OCI-LY1 (cell line): ENCODE results near the gene ODAD2.
"Not testable (repeated sequence)": the region's sequence is repeated elsewhere in the genome, so short reads cannot be mapped to it uniquely, and the experiment has no call there.

Experiments
- EZH2 ChIP-seq: fragments of 200-600 bp; sonication (generic), shearing (Covaris generic); IDR thresholded peaks from 2 replicates; pipeline ENCODE4 v1.8.0; 2017; ENCODE audit warnings: borderline replicate concordance, mixed run types, mild to moderate bottlenecking, antibody characterized with exemption, low read length, moderate library complexity, mixed read lengths
- TF ChIP-seq, protein P1 (sequence below): fragments of 200-600 bp; sonication (generic), shearing (Covaris generic); IDR thresholded peaks from 2 replicates; pipeline ENCODE4 v1.5.1; 2017; ENCODE audit warnings: mild to moderate bottlenecking, antibody characterized with exemption, low read length, moderate library complexity, mixed read lengths

- TF ChIP-seq, protein P1, sequence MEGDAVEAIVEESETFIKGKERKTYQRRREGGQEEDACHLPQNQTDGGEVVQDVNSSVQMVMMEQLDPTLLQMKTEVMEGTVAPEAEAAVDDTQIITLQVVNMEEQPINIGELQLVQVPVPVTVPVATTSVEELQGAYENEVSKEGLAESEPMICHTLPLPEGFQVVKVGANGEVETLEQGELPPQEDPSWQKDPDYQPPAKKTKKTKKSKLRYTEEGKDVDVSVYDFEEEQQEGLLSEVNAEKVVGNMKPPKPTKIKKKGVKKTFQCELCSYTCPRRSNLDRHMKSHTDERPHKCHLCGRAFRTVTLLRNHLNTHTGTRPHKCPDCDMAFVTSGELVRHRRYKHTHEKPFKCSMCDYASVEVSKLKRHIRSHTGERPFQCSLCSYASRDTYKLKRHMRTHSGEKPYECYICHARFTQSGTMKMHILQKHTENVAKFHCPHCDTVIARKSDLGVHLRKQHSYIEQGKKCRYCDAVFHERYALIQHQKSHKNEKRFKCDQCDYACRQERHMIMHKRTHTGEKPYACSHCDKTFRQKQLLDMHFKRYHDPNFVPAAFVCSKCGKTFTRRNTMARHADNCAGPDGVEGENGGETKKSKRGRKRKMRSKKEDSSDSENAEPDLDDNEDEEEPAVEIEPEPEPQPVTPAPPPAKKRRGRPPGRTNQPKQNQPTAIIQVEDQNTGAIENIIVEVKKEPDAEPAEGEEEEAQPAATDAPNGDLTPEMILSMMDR, result not testable (repeated sequence)
- not testable (repeated sequence) for TF ChIP-seq EZH2
Measured at GRCh38 chr10:27969931-27970330, 28.9 kb downstream of the ODAD2 start.
